OCI-M2 (cell line): ENCODE data around the gene HYAL1.
"Not testable (repeated sequence)": the region's sequence is repeated elsewhere in the genome, so short reads cannot be mapped to it uniquely, and the experiment has no call there.

ENCODE experiments used
- DNase-seq: peaks from one replicate; lab custom pipeline; 2025; ENCODE audit not compliant: unreplicated experiment; lab: John Stamatoyannopoulos, UW

Gene HYAL1

DNA sequence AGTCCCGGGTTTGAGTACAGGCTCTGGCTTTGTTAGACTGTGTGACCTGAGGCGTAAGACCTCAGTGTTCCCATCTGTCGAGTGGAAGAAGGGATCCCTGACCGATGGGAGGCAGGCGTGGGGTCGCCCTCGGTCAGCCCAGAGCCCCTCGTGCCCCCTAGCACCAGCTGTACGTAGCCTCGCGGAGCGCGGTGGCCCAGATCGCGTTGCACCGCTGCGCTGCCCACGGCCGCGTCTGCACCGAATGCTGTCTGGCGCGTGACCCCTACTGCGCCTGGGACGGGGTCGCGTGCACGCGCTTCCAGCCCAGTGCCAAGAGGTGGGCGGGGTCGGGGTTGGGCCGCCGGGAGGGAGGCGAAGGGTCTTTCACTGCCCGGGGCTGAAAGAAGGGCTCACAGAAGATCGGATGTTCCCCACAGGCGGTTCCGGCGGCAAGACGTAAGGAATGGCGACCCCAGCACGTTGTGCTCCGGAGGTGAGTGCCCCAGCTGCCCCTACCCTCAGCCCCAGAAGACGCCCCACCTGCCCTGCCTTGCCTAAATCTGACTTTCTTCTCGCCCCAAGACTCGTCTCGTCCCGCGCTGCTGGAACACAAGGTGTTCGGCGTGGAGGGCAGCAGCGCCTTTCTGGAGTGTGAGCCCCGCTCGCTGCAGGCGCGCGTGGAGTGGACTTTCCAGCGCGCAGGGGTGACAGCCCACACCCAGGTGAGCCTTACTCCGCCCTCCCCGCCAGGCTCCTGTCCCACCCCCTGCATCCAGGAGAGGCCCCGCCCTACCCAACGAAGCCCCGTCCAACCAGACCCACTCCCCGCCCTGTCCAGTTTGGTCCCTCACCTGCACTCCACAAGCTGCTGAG lies 28.0 kb downstream of the HYAL1 start:
- no peak for DNase-seq

- DNase-seq: no peak
Observed at GRCh38 chr3:50274371-50275104, 28.8 kb downstream of the HYAL1 start.

DNA sequence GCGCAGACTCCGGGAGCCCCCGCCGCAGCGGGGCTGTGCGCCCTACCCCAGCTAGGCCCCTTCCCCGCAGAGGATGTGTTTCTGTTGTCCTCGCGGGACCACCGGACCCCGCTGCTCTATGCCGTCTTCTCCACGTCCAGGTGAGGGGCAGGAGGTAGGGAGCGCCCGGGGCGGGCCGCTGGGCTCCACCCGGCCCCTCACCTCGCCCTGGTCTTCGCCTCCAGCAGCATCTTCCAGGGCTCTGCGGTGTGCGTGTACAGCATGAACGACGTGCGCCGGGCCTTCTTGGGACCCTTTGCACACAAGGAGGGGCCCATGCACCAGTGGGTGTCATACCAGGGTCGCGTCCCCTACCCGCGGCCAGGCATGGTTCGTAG lies 29.7 kb downstream of the HYAL1 start:
- DNase-seq: no peak

GRCh38 chr3:50272911-50273688 lies 30.3 kb downstream of the HYAL1 start:
- DNase-seq: peak; percentile 47

DNA sequence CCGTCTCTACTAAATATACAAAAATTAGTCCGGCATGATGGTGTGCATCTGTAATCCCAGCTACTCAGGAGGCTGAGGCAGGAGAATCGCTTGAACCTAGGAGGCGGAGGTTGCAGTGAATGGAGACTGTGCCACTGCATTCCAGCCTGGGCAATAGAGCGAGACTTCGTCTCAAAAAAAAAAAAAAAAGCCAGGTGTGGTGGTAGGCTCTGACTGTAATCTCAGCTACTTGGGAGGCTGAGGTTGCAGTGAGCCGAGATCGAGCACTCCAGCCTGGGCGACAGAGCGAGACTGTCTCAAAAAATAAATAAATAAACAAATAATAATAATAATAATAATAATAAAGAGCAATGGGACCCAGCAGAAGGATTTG lies 30.9 kb downstream of the HYAL1 start:
- not testable (repeated sequence) for DNase-seq

- no peak for DNase-seq
Observed at GRCh38 chr3:50271314-50271936, 31.9 kb downstream of the HYAL1 start.

- DNase-seq: no peak
Observed at GRCh38 chr3:50270422-50271224, 32.8 kb downstream of the HYAL1 start.

DNA sequence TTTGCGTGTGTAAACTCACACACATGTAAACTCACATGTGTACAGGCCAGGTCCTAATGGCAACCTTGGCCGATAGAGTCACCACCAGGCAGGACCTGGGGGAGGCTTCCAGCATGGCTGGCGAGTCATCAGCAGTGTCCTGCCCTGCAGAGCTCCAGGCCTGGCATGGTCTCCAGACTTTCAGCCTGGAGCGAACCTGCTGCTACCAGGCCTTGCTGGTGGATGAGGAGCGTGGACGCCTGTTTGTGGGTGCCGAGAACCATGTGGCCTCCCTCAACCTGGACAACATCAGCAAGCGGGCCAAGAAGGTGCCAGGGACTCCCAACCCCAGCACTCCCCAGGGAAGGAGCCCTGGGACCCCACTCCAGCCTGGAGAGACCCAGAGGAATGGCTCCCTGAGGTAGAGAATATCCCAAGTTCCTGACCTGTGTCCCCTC lies 33.4 kb downstream of the HYAL1 start:
- DNase-seq: no peak

DNA sequence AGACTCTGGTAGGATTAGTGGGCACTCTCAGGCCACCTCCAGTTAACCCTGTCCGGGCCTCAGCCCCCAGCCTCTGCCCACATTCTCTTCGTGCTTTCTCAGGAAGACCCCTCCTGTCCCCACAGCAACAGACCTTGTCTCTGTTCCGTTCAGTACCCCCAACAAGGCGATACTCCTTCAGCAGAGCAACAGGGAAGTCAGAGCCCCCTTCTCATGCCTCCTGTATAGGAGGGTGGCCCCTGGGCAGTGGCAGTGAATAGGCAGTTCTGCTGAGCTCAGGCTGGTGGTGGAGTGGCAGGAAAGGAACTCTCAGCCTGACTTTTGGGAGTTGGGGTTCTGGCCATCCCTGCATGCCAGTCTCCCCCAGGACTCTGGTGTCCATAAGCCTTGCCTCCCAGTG lies 33.9 kb downstream of the HYAL1 start:
- no peak for DNase-seq

DNA sequence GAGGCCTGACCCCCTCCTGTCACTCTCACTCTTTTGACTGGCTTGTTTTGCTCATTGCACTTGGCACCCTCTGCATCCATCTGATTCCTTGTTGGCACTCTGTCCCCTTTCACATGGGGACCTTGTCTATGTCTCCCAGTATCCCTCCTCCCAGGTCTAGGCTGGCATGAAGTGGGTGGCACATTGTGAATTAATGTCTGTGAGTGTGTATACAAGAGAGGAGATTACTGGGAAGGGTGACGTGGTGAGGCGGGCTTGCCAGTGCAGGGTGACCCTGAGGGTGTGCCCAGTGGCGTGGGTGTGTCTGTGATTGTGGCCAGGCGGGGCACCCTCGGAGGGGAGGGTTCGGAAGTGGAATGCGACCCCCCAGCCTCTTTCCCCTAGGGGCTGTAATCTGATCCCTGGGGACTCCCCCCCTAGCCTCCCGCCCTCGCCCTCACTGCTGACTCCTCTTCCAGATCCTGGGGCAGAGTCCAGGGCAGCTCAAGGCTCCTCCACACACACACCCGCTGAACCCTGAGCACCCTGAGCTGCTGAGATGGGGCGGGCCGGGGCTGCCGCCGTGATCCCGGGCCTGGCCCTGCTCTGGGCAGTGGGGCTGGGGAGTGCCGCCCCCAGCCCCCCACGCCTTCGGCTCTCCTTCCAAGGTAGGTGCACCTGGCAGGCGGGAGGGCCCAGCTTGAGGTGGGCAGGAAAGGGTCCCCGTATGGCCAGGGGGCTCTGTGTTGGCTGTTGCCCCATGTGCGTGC lies 34.5 kb downstream of the HYAL1 start, which contains the start of gene SEMA3B:
TSS of gene SEMA3B (plus strand) at position 445 of the 749 bp plus-strand sequence. CDS start at position 539, 94 bp downstream.
- no peak for DNase-seq

DNA sequence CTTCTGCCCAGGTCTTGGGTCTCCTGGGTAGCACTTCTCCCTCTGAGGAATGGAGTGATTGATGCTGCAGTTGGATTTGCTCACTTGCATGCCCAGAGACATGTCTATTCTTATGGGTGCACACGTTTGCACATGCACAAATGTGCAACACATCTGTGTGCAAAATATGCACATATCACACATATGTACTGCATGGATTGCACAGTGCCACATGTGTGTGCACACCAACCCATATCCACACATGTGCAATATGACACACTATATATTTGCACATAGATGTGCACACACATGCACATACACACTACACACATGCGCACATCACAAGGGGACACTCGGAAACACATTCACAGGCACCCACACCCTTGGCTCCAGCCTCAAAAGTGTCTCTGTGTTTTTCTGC lies 35.1 kb downstream of the HYAL1 start:
- DNase-seq: no peak

DNA sequence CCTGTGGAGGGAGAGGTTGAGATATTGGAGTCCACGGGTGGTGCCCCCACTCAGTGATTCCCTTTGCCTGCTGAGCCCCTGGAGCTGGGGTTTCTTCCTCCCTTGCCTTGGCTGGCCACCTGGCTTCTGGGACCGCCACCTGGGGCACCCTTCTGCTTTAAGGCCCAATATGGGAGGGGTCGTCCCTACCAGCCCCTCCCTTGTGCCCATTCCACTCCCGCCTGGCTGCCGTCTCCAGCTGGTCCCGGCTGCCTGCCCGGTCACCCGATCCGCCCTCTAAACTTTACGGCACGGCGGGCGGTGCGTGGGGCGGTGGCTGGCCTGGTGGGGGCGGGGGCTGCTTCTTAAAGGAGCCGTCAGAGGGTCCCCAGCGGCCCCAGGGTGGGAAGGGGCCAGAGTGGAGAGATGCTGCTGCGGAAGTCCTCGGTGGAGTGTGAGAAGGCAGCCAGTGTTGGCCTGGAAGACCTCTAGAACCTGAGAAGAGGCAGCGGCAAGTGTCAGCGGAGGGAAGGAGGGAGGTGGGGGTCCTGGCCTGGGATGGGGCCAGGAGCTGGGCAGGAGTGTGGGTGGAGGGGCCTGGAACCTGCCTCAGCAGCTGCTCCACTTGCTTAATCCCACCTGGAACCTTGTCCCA lies 36.0 kb downstream of the HYAL1 start:
- no peak for DNase-seq

DNA sequence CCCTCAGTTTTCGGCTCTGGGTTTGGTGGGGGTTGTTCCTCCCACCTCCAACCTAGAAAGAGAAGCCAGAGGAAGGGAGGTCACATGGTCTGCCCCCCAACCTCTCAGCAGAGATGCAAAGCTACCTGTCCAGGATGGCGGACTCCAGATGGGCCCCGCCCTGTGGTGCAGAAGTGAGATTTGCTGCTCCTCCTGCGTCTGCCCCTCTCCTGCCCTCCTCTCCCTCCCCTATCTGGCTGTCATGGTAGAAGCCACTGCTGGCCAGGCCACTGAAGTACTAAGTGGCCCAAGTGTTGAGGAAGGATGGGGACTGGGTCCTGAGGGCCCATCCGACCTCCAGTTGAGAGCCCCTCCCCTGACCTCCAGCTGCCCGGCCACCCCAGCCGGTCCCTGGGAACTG lies 36.5 kb downstream of the HYAL1 start:
- DNase-seq: no peak

GRCh38 chr3:50266017-50266416 lies 37.4 kb downstream of the HYAL1 start:
- DNase-seq: no peak

DNA sequence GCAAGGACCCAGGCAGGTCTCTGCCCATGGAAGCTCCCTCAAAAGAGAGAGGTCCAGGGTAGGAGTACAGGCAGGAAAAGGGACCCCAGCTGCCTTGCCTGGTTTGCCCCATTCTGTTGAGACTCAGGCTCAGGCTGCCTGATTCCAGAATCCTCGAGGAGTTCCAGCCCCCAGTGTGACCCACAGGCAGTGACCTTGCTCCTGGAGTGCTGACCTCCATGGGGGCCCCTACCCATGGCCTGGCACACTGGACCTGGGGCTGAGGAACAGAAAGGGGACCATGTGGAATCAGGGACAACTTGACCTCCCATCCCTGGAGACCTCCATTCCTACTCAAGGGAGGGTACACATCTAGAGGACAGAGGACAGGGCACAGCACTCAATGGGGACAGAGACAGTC lies 37.8 kb downstream of the HYAL1 start:
- DNase-seq: no peak

DNA sequence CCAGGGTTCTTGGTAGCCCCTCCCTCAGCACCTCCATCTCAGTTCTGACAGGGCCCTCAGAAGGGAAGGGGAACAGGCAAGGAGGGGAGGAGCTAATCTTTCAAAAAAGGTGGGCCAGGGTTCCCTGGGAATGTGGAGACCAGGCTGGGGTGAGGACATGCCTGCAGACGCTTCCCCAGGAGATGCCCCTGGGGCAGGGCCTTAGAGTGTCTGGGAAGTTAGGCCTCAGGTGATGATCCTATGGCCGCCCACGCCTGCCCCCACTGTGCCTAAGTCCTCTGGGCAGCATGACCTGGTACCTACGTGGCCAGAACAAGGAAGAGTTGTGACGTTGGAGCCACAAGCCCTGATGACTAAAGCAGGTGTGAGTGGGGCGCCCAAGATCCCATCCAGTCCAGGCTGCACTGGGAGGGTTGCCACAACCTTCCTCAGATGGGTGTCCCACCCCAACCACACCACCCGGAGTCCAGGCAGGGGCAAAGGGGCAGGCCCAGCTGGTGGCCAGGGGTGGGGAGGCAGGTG lies 38.3 kb downstream of the HYAL1 start:
- no peak for DNase-seq

DNA sequence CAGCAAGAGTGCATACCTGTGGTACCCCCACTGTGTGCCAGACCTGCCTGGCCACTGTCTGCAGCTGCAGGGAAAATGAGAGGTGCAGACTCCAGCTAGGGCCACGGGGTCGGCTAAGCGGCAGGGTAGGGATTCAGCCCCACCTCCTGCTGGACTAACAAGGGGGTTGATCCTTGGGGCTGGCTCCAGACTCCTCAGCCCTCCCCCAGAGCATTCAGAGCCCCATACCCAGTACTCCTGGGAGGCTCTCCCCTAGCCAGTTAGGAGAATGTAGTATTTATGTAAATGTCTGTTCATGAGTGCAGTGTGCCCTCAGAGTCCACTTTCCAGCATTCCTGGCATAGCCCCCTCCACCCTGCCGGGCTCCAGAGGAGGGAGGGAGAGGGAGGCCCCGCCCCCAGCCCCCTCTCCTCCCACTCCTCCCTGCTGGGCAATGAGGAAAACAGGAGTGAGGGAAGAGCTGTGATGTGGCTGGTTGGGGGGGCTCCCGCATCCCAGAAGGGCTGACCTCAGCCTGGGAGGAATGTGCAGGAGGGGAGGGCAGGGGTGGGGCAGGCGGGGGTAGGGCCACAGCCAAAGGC lies 38.9 kb downstream of the HYAL1 start:
- no peak for DNase-seq
